ENCODE measurements around the gene CAV3. TPM values are rescaled to one million over a fixed set of nuclear protein-coding genes. Genes with fewer than 3 reads are reported as not detected.

The CAV3 gene
- total and polyA plus RNA-seq, 10 of the 15 experiments (the other 5 are each of a cell fraction or from before 2014, with no cell fraction given) = not detected

DNA sequence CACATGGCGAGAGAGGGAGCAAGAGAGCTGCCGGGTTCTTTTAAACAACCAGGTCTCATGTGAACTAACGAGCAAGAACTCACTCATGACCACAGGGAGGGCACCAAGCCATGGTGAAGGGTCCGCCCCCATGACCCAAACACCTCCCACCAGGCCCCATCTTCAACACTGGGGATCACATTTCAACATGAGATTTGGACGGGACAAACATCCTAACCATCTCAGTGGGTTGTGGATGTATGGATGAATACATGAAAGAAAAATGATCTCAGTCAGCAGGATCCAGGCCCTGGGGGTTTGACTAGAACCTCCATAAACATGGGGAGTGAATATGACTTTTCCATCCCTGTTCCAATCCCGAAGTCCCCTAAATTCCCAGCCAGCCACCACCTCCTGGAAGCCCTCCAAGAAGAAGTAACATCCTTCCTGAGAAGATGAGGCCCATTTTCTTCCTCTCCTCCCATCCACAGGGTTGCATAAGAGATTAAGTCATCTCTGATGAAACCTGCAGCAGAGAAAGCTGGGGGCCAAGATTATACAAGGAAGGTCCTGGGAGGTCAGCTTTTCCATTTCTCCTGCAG is 9.5 kb downstream of the CAV3 start:
- Histone ChIP-seq H3K27ac (ENCODE audit: control insufficient read depth, insufficient read depth) (no peak overlapping the region), H2AFZ (ENCODE audit: control insufficient read depth, low read depth, low read length) (no peak overlapping the region), H3K4me1 (ENCODE audit: control insufficient read depth, insufficient read depth, low read length) (no peaks in the 10 kb centered on the region), H3K4me3 (no peak overlapping the region), H3K27me3 (replicated peaks in 1 of 2; ENCODE audit: control insufficient read depth in 2 of 2, insufficient read depth in 2 of 2, low read length in 1 of 2) (no peaks in the 10 kb centered on the region), H3K4me2 (ENCODE audit: control insufficient read depth, insufficient read depth) (no peak overlapping the region), H3K36me3 (ENCODE audit: control insufficient read depth in 2 of 2, insufficient read depth in 2 of 2, low read length in 1 of 2) (no peaks in the 10 kb centered on the region), H3K79me2 (ENCODE audit: control insufficient read depth, insufficient read depth, low read length) (no peaks in the 10 kb centered on the region), H3K9ac (ENCODE audit: control insufficient read depth, insufficient read depth, low read length) (no peak overlapping the region), H3K9me3 (replicated peaks; ENCODE audit: control insufficient read depth, insufficient read depth, low read length) (no peaks in the 10 kb centered on the region), H4K20me1 (ENCODE audit: control insufficient read depth, insufficient read depth) (no peaks in the 10 kb centered on the region)
- POLR2A ChIA-PET = no interaction called here
- SMC1A ChIA-PET (ENCODE audit: uncharacterized antibody, unreplicated experiment) = no interaction called here
- DNase-seq (ENCODE audit: low read depth, low spot score) (no peak), FAIRE-seq (no peak), ATAC-seq (no peak)
- CTCF ChIA-PET = no interaction called here
- intact Hi-C loops (cut with micrococcal nuclease; ENCODE audit: unreplicated experiment) (no loop called here), in situ Hi-C loops (cut with MboI) (no loop called here)
- WGBS (ENCODE audit: insufficient coverage, insufficient replicate concordance, low lambda C conversion rate, missing lambda C conversion rate) = 36% methylated on average over 6 of the region's 6 CpGs
- RAD21 ChIA-PET (ENCODE audit: unreplicated experiment) = no interaction called here
- no TSS peak for BruUV-seq (replicated peaks)
- TF ChIP-seq CHD2 (IDR thresholded peaks at IDR 0.05; ENCODE audit: borderline replicate concordance, low read depth, low read length) (no peak), SREBF1 (IDR thresholded peaks at IDR 0.05; ENCODE audit: low read length) (no peak), KLF5 (IDR thresholded peaks at IDR 0.05; ENCODE audit: partially characterized antibody) (no peak), HCFC1 (IDR thresholded peaks at IDR 0.05; ENCODE audit: low read length) (no peak), CREM (IDR thresholded peaks at IDR 0.05; ENCODE audit: low read depth) (no peak), TBL1XR1 (IDR thresholded peaks at IDR 0.05; ENCODE audit: low read depth, low read length) (no peak), CHD4 (IDR thresholded peaks at IDR 0.05) (no peak), RCOR1 (conservative IDR thresholded peaks at IDR 0.05; ENCODE audit: low read depth, low read length) (no peak), NFYB (IDR thresholded peaks at IDR 0.05; ENCODE audit: insufficient read depth, low read depth, low read length) (no peak), SMAD1 (IDR thresholded peaks at IDR 0.05; ENCODE audit: low read depth, partially characterized antibody) (no peak), ZZZ3 (IDR thresholded peaks at IDR 0.05; ENCODE audit: control insufficient read depth, insufficient read length, low read depth) (no peak), EGR1 (IDR thresholded peaks at IDR 0.05; ENCODE audit: borderline replicate concordance in 1 of 2, low read depth in 2 of 2, low read length in 2 of 2) (no peak)
- TF ChIP-seq, protein P1, sequence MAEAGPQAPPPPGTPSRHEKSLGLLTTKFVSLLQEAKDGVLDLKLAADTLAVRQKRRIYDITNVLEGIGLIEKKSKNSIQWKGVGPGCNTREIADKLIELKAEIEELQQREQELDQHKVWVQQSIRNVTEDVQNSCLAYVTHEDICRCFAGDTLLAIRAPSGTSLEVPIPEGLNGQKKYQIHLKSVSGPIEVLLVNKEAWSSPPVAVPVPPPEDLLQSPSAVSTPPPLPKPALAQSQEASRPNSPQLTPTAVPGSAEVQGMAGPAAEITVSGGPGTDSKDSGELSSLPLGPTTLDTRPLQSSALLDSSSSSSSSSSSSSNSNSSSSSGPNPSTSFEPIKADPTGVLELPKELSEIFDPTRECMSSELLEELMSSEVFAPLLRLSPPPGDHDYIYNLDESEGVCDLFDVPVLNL (IDR thresholded peaks at IDR 0.05; ENCODE audit: low read depth, low read length) = no peak
- TF ChIP-seq, protein P2, sequence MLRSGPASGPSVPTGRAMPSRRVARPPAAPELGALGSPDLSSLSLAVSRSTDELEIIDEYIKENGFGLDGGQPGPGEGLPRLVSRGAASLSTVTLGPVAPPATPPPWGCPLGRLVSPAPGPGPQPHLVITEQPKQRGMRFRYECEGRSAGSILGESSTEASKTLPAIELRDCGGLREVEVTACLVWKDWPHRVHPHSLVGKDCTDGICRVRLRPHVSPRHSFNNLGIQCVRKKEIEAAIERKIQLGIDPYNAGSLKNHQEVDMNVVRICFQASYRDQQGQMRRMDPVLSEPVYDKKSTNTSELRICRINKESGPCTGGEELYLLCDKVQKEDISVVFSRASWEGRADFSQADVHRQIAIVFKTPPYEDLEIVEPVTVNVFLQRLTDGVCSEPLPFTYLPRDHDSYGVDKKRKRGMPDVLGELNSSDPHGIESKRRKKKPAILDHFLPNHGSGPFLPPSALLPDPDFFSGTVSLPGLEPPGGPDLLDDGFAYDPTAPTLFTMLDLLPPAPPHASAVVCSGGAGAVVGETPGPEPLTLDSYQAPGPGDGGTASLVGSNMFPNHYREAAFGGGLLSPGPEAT (IDR thresholded peaks at IDR 0.05; ENCODE audit: low read depth) = no peak
- TF ChIP-seq, protein P3, sequence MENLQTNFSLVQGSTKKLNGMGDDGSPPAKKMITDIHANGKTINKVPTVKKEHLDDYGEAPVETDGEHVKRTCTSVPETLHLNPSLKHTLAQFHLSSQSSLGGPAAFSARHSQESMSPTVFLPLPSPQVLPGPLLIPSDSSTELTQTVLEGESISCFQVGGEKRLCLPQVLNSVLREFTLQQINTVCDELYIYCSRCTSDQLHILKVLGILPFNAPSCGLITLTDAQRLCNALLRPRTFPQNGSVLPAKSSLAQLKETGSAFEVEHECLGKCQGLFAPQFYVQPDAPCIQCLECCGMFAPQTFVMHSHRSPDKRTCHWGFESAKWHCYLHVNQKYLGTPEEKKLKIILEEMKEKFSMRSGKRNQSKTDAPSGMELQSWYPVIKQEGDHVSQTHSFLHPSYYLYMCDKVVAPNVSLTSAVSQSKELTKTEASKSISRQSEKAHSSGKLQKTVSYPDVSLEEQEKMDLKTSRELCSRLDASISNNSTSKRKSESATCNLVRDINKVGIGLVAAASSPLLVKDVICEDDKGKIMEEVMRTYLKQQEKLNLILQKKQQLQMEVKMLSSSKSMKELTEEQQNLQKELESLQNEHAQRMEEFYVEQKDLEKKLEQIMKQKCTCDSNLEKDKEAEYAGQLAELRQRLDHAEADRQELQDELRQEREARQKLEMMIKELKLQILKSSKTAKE (IDR thresholded peaks at IDR 0.05; ENCODE audit: low read depth, poor library complexity, severe bottlenecking) = no peak
- TF ChIP-seq, protein P4, sequence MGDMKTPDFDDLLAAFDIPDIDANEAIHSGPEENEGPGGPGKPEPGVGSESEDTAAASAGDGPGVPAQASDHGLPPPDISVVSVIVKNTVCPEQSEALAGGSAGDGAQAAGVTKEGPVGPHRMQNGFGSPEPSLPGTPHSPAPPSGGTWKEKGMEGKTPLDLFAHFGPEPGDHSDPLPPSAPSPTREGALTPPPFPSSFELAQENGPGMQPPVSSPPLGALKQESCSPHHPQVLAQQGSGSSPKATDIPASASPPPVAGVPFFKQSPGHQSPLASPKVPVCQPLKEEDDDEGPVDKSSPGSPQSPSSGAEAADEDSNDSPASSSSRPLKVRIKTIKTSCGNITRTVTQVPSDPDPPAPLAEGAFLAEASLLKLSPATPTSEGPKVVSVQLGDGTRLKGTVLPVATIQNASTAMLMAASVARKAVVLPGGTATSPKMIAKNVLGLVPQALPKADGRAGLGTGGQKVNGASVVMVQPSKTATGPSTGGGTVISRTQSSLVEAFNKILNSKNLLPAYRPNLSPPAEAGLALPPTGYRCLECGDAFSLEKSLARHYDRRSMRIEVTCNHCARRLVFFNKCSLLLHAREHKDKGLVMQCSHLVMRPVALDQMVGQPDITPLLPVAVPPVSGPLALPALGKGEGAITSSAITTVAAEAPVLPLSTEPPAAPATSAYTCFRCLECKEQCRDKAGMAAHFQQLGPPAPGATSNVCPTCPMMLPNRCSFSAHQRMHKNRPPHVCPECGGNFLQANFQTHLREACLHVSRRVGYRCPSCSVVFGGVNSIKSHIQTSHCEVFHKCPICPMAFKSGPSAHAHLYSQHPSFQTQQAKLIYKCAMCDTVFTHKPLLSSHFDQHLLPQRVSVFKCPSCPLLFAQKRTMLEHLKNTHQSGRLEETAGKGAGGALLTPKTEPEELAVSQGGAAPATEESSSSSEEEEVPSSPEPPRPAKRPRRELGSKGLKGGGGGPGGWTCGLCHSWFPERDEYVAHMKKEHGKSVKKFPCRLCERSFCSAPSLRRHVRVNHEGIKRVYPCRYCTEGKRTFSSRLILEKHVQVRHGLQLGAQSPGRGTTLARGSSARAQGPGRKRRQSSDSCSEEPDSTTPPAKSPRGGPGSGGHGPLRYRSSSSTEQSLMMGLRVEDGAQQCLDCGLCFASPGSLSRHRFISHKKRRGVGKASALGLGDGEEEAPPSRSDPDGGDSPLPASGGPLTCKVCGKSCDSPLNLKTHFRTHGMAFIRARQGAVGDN (IDR thresholded peaks at IDR 0.05) = no peak
